Measurements from ENCODE around the gene TTC6.
"Not testable (repeated sequence)": the region's sequence is repeated elsewhere in the genome, so short reads cannot be mapped to it uniquely, and the experiment has no call there.

Gene TTC6

GRCh38 chr14:37553935-37554550 is 41.4 kb upstream of the TTC6 start:
- Mint-ChIP-seq H3K9me3 (peaks cover 45% of the 10 kb centered on the region), H3K27ac (no peak overlapping the region), H3K27me3 (ENCODE audit: low read depth, poor library complexity) (no peaks in the 10 kb centered on the region), H3K4me3 (no peak overlapping the region), H3K4me1 (no peaks in the 10 kb centered on the region), H3K36me3 (ENCODE audit: low read depth) (peaks cover 38% of the 10 kb centered on the region)
- TF ChIP-seq, protein P1, sequence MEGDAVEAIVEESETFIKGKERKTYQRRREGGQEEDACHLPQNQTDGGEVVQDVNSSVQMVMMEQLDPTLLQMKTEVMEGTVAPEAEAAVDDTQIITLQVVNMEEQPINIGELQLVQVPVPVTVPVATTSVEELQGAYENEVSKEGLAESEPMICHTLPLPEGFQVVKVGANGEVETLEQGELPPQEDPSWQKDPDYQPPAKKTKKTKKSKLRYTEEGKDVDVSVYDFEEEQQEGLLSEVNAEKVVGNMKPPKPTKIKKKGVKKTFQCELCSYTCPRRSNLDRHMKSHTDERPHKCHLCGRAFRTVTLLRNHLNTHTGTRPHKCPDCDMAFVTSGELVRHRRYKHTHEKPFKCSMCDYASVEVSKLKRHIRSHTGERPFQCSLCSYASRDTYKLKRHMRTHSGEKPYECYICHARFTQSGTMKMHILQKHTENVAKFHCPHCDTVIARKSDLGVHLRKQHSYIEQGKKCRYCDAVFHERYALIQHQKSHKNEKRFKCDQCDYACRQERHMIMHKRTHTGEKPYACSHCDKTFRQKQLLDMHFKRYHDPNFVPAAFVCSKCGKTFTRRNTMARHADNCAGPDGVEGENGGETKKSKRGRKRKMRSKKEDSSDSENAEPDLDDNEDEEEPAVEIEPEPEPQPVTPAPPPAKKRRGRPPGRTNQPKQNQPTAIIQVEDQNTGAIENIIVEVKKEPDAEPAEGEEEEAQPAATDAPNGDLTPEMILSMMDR (IDR thresholded peaks at IDR 0.05): no peak
- no peak for DNase-seq

- Mint-ChIP-seq H3K36me3 (ENCODE audit: low read depth) (peaks cover 38% of the 10 kb centered on the region), H3K9me3 (peaks cover 45% of the 10 kb centered on the region)
- DNase-seq; H3K4me1 Mint-ChIP-seq; H3K4me3 Mint-ChIP-seq; H3K27ac Mint-ChIP-seq; H3K27me3 Mint-ChIP-seq (ENCODE audit: low read depth, poor library complexity): not testable (repeated sequence)
These were observed 39.8 kb upstream of the TTC6 start for GRCh38 chr14:37555596-37555995.

DNA sequence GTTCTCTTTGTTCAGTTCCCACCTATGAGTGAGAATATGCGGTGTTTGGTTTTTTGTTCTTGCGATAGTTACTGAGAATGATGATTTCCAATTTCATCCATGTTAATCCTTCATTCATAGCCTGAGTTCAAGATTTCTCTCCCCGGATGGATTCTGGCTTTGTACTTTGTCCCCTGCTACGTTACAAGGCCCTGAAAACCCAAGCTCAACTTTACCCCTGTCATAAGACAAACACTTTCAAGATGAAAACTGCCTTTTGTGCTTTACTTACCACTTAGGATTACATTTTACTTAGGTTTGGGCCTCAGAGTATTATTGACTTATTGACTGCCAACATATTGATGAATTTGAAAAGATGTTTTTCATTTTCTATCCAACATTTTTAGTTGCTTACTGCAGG is 36.7 kb upstream of the TTC6 start:
- Mint-ChIP-seq H3K27ac (peak overlapping the region; percentile 21), H3K4me3 (no peak overlapping the region), H3K9me3 (peaks cover 25% of the 10 kb centered on the region), H3K36me3 (ENCODE audit: low read depth) (peaks cover 24% of the 10 kb centered on the region), H3K27me3 (ENCODE audit: low read depth, poor library complexity) (no peaks in the 10 kb centered on the region), H3K4me1 (no peaks in the 10 kb centered on the region)
- TF ChIP-seq, protein P1 (IDR thresholded peaks at IDR 0.05): no peak
- DNase-seq: no peak

DNA sequence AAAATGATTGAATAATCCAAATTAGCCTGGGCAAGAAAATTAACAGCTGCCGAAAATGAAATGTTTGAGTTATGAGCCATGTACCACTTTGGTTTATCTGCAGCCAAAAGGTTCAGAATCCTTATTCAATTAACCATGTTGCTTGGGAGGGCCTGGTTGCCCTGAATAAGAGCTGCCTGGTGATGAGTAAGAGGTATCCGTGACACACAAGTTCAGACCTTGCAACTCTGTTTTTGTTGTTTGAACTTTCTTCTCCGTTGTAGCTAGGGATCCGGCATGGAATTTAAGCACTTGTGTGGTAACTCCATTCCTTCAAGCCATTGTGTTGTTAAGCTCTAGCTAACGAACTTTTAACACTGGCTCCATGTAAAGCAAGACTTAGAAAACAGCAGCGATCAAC is 36.0 kb upstream of the TTC6 start:
- Mint-ChIP-seq H3K27ac (no peak overlapping the region), H3K36me3 (ENCODE audit: low read depth) (peaks cover 17% of the 10 kb centered on the region), H3K4me1 (no peaks in the 10 kb centered on the region), H3K4me3 (no peak overlapping the region), H3K27me3 (ENCODE audit: low read depth, poor library complexity) (no peaks in the 10 kb centered on the region), H3K9me3 (peaks cover 18% of the 10 kb centered on the region)
- DNase-seq: no peak
- TF ChIP-seq, protein P1 (IDR thresholded peaks at IDR 0.05): no peak

- Mint-ChIP-seq H3K27me3 (ENCODE audit: low read depth, poor library complexity) (no peaks in the 10 kb centered on the region), H3K4me1 (peaks cover 4% of the 10 kb centered on the region), H3K4me3 (no peak overlapping the region), H3K9me3 (no peaks in the 10 kb centered on the region), H3K36me3 (ENCODE audit: low read depth) (no peaks in the 10 kb centered on the region), H3K27ac (no peak overlapping the region)
- TF ChIP-seq, protein P1 (IDR thresholded peaks at IDR 0.05): no peak
- DNase-seq: no peak
These were observed 32.2 kb upstream of the TTC6 start for GRCh38 chr14:37563189-37563588.

DNA sequence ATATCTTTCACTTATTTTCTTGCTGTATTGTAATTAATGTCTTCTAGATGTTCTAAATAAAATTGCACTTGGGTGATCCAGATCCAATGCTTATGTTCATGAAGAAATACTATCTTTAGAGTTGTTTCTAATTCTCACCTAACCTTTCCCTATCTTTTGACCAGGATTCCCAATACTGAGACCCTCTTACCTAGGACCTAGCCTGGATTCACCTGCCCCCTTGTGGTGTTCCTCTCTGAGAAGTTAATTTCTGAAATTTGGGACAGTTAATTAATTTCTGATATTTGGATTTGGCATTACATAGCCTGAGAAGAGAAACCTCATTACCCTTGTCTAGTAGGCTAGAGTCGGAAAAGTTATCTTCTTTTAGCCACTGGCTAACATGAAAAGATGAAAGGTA is 29.9 kb upstream of the TTC6 start:
- TF ChIP-seq, protein P1 (IDR thresholded peaks at IDR 0.05): no peak
- Mint-ChIP-seq H3K36me3 (ENCODE audit: low read depth) (no peaks in the 10 kb centered on the region), H3K27me3 (ENCODE audit: low read depth, poor library complexity) (no peaks in the 10 kb centered on the region), H3K9me3 (no peaks in the 10 kb centered on the region), H3K27ac (no peak overlapping the region), H3K4me3 (no peak overlapping the region), H3K4me1 (peaks cover 4% of the 10 kb centered on the region)
- DNase-seq: no peak
